Measurements from ENCODE around the gene ZDHHC19. TPM values are rescaled to one million over a fixed set of nuclear protein-coding genes. Genes with fewer than 3 reads are reported as not detected.

The ZDHHC19 gene
- total RNA-seq, 1 donor from 2014 or later, result not detected

GRCh38 chr3:196219970-196220311 lies 8.7 kb upstream of the ZDHHC19 start:
- Mint-ChIP-seq H3K9me3 (ENCODE audit: unreplicated experiment) (no peaks in the 10 kb centered on the region), H3K27me3 (ENCODE audit: low read depth, unreplicated experiment) (peaks cover 6% of the 10 kb centered on the region), H3K27ac (ENCODE audit: unreplicated experiment) (no peak overlapping the region), H3K36me3 (ENCODE audit: low read depth, unreplicated experiment) (peaks cover 3% of the 10 kb centered on the region), H3K4me1 (ENCODE audit: low read depth, unreplicated experiment) (peaks cover 5% of the 10 kb centered on the region), H3K4me3 (ENCODE audit: unreplicated experiment) (no peak overlapping the region)
- H2AFZ ChIP-seq (ENCODE audit: low read depth, low read length), result peak overlapping the region; percentile 57
- no peak for FAIRE-seq
- H3K4me2 ChIP-seq (ENCODE audit: low read length), result peak overlapping the region; percentile 78
- TF ChIP-seq EZH2 (IDR thresholded peaks at IDR 0.05; ENCODE audit: insufficient read depth, low read length) (no peak), CTCF (IDR thresholded peaks at IDR 0.05; ENCODE audit: insufficient read depth, low read depth, low read length) (no peak)
- H3K79me2 ChIP-seq (ENCODE audit: insufficient read depth, low read length), result no peaks in the 10 kb centered on the region
- H3K27me3 ChIP-seq (ENCODE audit: insufficient read depth, low read length), result peaks cover 3% of the 10 kb centered on the region
- no peak for DNase-seq (ENCODE audit: low read depth)
- H3K4me1 ChIP-seq (ENCODE audit: insufficient read depth, low read length), result peaks cover 9% of the 10 kb centered on the region
- H3K36me3 ChIP-seq (ENCODE audit: insufficient read depth, low read length), result no peaks in the 10 kb centered on the region
- peak overlapping the region; percentile 16 for H3K27ac ChIP-seq (ENCODE audit: low read depth, low read length)
- H3K4me3 ChIP-seq (ENCODE audit: insufficient read depth, low read depth, low read length), result no peak overlapping the region
- no peaks in the 10 kb centered on the region for H4K20me1 ChIP-seq (ENCODE audit: insufficient read depth, low read length)
- H3K9me3 ChIP-seq (ENCODE audit: insufficient read depth, low read depth, low read length), result no peaks in the 10 kb centered on the region
- peak overlapping the region; percentile 17 for H3K9ac ChIP-seq (ENCODE audit: low read length)

- no peak for TF ChIP-seq CTCF (IDR thresholded peaks at IDR 0.05; ENCODE audit: insufficient read depth, low read depth, low read length)
- TF ChIP-seq EZH2 (IDR thresholded peaks at IDR 0.05; ENCODE audit: insufficient read depth, low read length), result no peak
- Histone ChIP-seq H3K27ac (ENCODE audit: low read depth, low read length) (peak overlapping the region; percentile 16), H3K9ac (ENCODE audit: low read length) (peak overlapping the region; percentile 17), H3K79me2 (ENCODE audit: insufficient read depth, low read length) (no peaks in the 10 kb centered on the region), H3K4me1 (ENCODE audit: insufficient read depth, low read length) (peaks cover 9% of the 10 kb centered on the region), H3K4me3 (ENCODE audit: insufficient read depth, low read depth, low read length) (peak overlapping the region; percentile 46), H4K20me1 (ENCODE audit: insufficient read depth, low read length) (no peaks in the 10 kb centered on the region), H3K27me3 (ENCODE audit: insufficient read depth, low read length) (peaks cover 3% of the 10 kb centered on the region), H3K36me3 (ENCODE audit: insufficient read depth, low read length) (no peaks in the 10 kb centered on the region), H3K4me2 (ENCODE audit: low read length) (peak overlapping the region; percentile 78), H3K9me3 (ENCODE audit: insufficient read depth, low read depth, low read length) (no peaks in the 10 kb centered on the region), H2AFZ (ENCODE audit: low read depth, low read length) (peak overlapping the region; percentile 57)
- Mint-ChIP-seq H3K4me3 (ENCODE audit: unreplicated experiment) (peak overlapping the region; percentile 54), H3K4me1 (ENCODE audit: low read depth, unreplicated experiment) (peaks cover 5% of the 10 kb centered on the region), H3K9me3 (ENCODE audit: unreplicated experiment) (no peaks in the 10 kb centered on the region), H3K36me3 (ENCODE audit: low read depth, unreplicated experiment) (peaks cover 3% of the 10 kb centered on the region), H3K27ac (ENCODE audit: unreplicated experiment) (no peak overlapping the region), H3K27me3 (ENCODE audit: low read depth, unreplicated experiment) (peaks cover 8% of the 10 kb centered on the region)
- DNase-seq (ENCODE audit: low read depth) (peak; percentile 88), FAIRE-seq (peak; percentile 83)
These were observed 8.2 kb upstream of the ZDHHC19 start for GRCh38 chr3:196219194-196219969.

- no peaks in the 10 kb centered on the region for H4K20me1 ChIP-seq (ENCODE audit: insufficient read depth, low read length)
These were observed 7.0 kb upstream of the ZDHHC19 start for GRCh38 chr3:196218155-196218712.

More at GRCh38 chr3:196218155-196218712, 7.0 kb upstream of the ZDHHC19 start:
- TF ChIP-seq CTCF (IDR thresholded peaks at IDR 0.05; ENCODE audit: insufficient read depth, low read depth, low read length), result no peak
- Histone ChIP-seq H3K79me2 (ENCODE audit: insufficient read depth, low read length) (no peaks in the 10 kb centered on the region), H3K4me1 (ENCODE audit: insufficient read depth, low read length) (peaks cover 9% of the 10 kb centered on the region), H3K36me3 (ENCODE audit: insufficient read depth, low read length) (no peaks in the 10 kb centered on the region), H2AFZ (ENCODE audit: low read depth, low read length) (no peak overlapping the region), H3K27ac (ENCODE audit: low read depth, low read length) (no peak overlapping the region), H3K9ac (ENCODE audit: low read length) (no peak overlapping the region), H3K4me3 (ENCODE audit: insufficient read depth, low read depth, low read length) (no peak overlapping the region), H3K27me3 (ENCODE audit: insufficient read depth, low read length) (peaks cover 3% of the 10 kb centered on the region), H3K4me2 (ENCODE audit: low read length) (no peak overlapping the region), H3K9me3 (ENCODE audit: insufficient read depth, low read depth, low read length) (no peaks in the 10 kb centered on the region)
- H3K4me3 Mint-ChIP-seq (ENCODE audit: unreplicated experiment), result no peak overlapping the region
- no peak for DNase-seq (ENCODE audit: low read depth)
- H3K27ac Mint-ChIP-seq (ENCODE audit: unreplicated experiment), result no peak overlapping the region
- peaks cover 7% of the 10 kb centered on the region for H3K36me3 Mint-ChIP-seq (ENCODE audit: low read depth, unreplicated experiment)
- FAIRE-seq, result no peak
- peaks cover 5% of the 10 kb centered on the region for H3K4me1 Mint-ChIP-seq (ENCODE audit: low read depth, unreplicated experiment)
- peaks cover 12% of the 10 kb centered on the region for H3K27me3 Mint-ChIP-seq (ENCODE audit: low read depth, unreplicated experiment)
- H3K9me3 Mint-ChIP-seq (ENCODE audit: unreplicated experiment), result no peaks in the 10 kb centered on the region

All from astrocyte (in vitro differentiated cells and primary cell).